A549 (cell line): ENCODE data around the gene TIMP1. TPM values are rescaled to one million over a fixed set of nuclear protein-coding genes. Genes with fewer than 3 reads are reported as not detected.

Source experiments
- ATAC-seq, 2 experiments: fragments of 200-7000 bp in 1 of 2; fragments of >200 bp in 1 of 2; cut with Nextera tagmentation in 1 of 2; cut with Tn5 transposase in 1 of 2; 3 replicates each; pipeline versions ENCODE4 v1.8.0 to v1.9.1; 2018 to 2020; ENCODE audit warnings: mild to moderate bottlenecking in 1 of 2, moderate library complexity in 1 of 2
- CTCF ChIA-PET: fragments of 300-600 bp; sonication (Branson Sonifier 250); formaldehyde crosslinking; extraction: SDS; loops from one replicate; lab custom pipeline; 2021; ENCODE audit warnings: antibody characterized with exemption, inconsistent platforms; lab: Yijun Ruan, JAX
- POLR2A ChIA-PET: fragments of 350-600 bp; formaldehyde crosslinking; extraction: SDS; loops from one replicate; lab custom pipeline; 2021; ENCODE audit warnings: antibody characterized with exemption, inconsistent platforms; lab: Yijun Ruan, JAX
- DNase-seq, 2 experiments: peaks; one replicate each; pipeline versions ENCODE4 v3.0.0 to v3.0.0-alpha.2; 2011 to 2016; ENCODE audit warnings: low read depth in 1 of 2, low spot score in 1 of 2
- FAIRE-seq: peaks from 2 replicates; lab custom pipeline; 2011; peaks lifted over from hg19 to GRCh38; lab: Jason Lieb, UNC
- H3K27ac ChIP-seq, 2 experiments: fragments of >200 bp; sonication (Bioruptor Twin); formaldehyde crosslinking; 3 replicates each; pipeline ENCODE4 v1.5.1; 2016 to 2017
- H3K4me1 ChIP-seq: fragments of >200 bp; sonication (Bioruptor Twin); formaldehyde crosslinking; 3 replicates; pipeline ENCODE4 v1.6.1; 2016
- H3K4me2 ChIP-seq: fragments of >200 bp; sonication (Bioruptor Twin); formaldehyde crosslinking; 3 replicates; pipeline ENCODE4 v1.6.1; 2016
- H3K4me3 ChIP-seq: fragments of >200 bp; sonication (Bioruptor Twin); formaldehyde crosslinking; 3 replicates; pipeline ENCODE4 v1.5.1; 2016
- H3K9me3 ChIP-seq: fragments of >200 bp; sonication (Bioruptor Twin); formaldehyde crosslinking; 3 replicates; pipeline ENCODE4 v1.6.1; 2016
- CHD4 ChIP-seq: fragments of 200-600 bp; sonication (generic); IDR thresholded peaks from 2 replicates; pipeline ENCODE4 v1.6.1; 2016; ENCODE audit warnings: antibody characterized with exemption, mild to moderate bottlenecking, borderline replicate concordance
- HDAC2 ChIP-seq: fragments of 200-600 bp; sonication (generic); IDR thresholded peaks from 2 replicates; pipeline ENCODE4 v1.6.1; 2016
- HEYL ChIP-seq: fragments of 250-450 bp; sonication (Bioruptor Pico); IDR thresholded peaks from 2 replicates; pipeline ENCODE4 v1.8.0; 2021; ENCODE audit warnings: mild to moderate bottlenecking, moderate library complexity
- HOXA7 ChIP-seq: fragments of 250-450 bp; sonication (Bioruptor Pico); IDR thresholded peaks from 2 replicates; pipeline ENCODE4 v1.5.0; 2020; ENCODE audit warnings: mild to moderate bottlenecking, moderate library complexity
- HOXB13 ChIP-seq: fragments of 250-450 bp; sonication (Bioruptor Pico); IDR thresholded peaks from 2 replicates; pipeline ENCODE4 v1.5.0; 2020; ENCODE audit warnings: low read depth, mild to moderate bottlenecking, moderate library complexity
- KDM1A ChIP-seq: fragments of 200-600 bp; sonication (generic); IDR thresholded peaks from 2 replicates; pipeline ENCODE4 v1.6.1; 2016; ENCODE audit warnings: low read depth, mild to moderate bottlenecking
- MYC ChIP-seq: IDR thresholded peaks from 2 replicates; pipeline ENCODE4 v1.6.1; 2012; ENCODE audit warnings: mild to moderate bottlenecking, inconsistent platforms, low read length, improper control_type of control experiment, borderline replicate concordance
- NPAS2 ChIP-seq: fragments of 250-450 bp; sonication (Bioruptor Pico); IDR thresholded peaks from 2 replicates; pipeline ENCODE4 v1.8.0; 2022; ENCODE audit warnings: mild to moderate bottlenecking, moderate library complexity, borderline replicate concordance
- PHF8 ChIP-seq: fragments of 200-600 bp; sonication (generic); IDR thresholded peaks from 2 replicates; pipeline ENCODE4 v1.6.1; 2016; ENCODE audit warnings: low read depth, mild to moderate bottlenecking, antibody characterized with exemption, moderate library complexity, borderline replicate concordance
- RAD21 ChIP-seq, 2 experiments: fragments of >200 bp in 1 of 2; sonication (Bioruptor Twin) in 1 of 2; formaldehyde crosslinking in 1 of 2; IDR thresholded peaks in 1 of 2; conservative IDR thresholded peaks in 1 of 2; 2 replicates in 1 of 2; 3 replicates in 1 of 2; pipeline ENCODE4 v1.6.1; 2012 to 2018; ENCODE audit warnings: inconsistent platforms in 1 of 2
- ZFP36 ChIP-seq: fragments of 450-650 bp; IDR thresholded peaks from 2 replicates; pipeline ENCODE4 v1.6.1; 2014; ENCODE audit warnings: borderline replicate concordance; ENCODE audit not compliant: partially characterized antibody
- ZSCAN20 ChIP-seq: fragments of 250-450 bp; sonication (Bioruptor Pico); IDR thresholded peaks from 2 replicates; pipeline ENCODE4 v1.8.0; 2022; ENCODE audit warnings: mild to moderate bottlenecking, moderate library complexity
- WGBS: methylation state at CpG from one replicate; pipeline ENCODE4 v1.1.6; 2017; ENCODE audit errors: missing lambda C conversion rate; 5-methylcytosine and 5-hydroxymethylcytosine counted together
- polyA plus RNA-seq, 4 experiments: library from polyadenylated mRNA; depleted of rRNA in 3 of 4; stranded (reverse); fragments of >200 nt; fragmentation: RNase III in 1 of 4; extraction: RNeasy Plus Mini Kit Qiagen cat#74134 plus additional on column Dnase treatment in 1 of 4; gene quantifications; 2 replicates in 3 of 4; 3 replicates in 1 of 4; pipeline ENCODE4 v1.2.3, GENCODE V29; 2011 to 2017
- TF ChIP-seq, protein P1 (sequence below): IDR thresholded peaks from 2 replicates; pipeline ENCODE4 v1.6.1; 2012
- TF ChIP-seq, protein P2 (sequence below): IDR thresholded peaks from 2 replicates; pipeline ENCODE4 v1.6.1; 2012; ENCODE audit warnings: low read depth, borderline replicate concordance
- TF ChIP-seq, protein P3 (sequence below): fragments of 250-450 bp; sonication (Bioruptor Pico); IDR thresholded peaks from 2 replicates; pipeline ENCODE4 v1.5.0; 2021; ENCODE audit warnings: mild to moderate bottlenecking, moderate library complexity, borderline replicate concordance

TIMP1 gene
- polyA plus RNA-seq, 2 of the 4 experiments (the other 2 are of a cell fraction): 83.2 to 144 TPM

DNA sequence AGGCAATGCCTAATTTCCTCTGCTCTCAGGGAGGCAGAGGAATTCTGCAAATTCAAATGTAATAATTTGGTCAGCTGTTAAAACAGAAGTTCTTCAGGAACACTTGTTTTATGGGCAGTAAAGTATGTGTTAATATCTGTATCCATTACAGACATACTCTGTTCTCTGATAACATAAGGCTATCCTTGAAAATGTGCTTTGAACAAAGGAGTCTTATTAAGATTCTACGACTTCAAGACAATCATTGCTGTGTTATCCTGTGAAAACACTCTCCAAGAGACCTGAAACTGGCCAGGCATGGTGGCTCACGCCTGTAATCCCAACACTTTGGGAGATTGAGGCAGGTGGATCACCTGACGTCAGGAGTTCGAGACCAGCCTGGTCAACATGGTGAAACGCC lies 49.4 kb downstream of the TIMP1 start:
- ChIA-PET POLR2A (no interaction called here), CTCF (interaction anchor here (2.7 kb wide), 1 partner anchor 12 kb away, joined by 16 read pairs; no protein-coding TSS in a partner anchor)
- no peak overlapping the region for H3K4me3 ChIP-seq
- TF ChIP-seq HOXB13: no peak
- no peak for TF ChIP-seq RAD21 (conservative IDR thresholded peaks at IDR 0.05 in 1 of 2, IDR thresholded peaks at IDR 0.05 in 1 of 2)
- TF ChIP-seq HEYL (CRISPR knock-in tag): no peak
- TF ChIP-seq, protein P1, sequence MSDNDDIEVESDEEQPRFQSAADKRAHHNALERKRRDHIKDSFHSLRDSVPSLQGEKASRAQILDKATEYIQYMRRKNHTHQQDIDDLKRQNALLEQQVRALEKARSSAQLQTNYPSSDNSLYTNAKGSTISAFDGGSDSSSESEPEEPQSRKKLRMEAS: no peak
- no peak for TF ChIP-seq PHF8
- no peak overlapping the region for H3K4me2 ChIP-seq
- H3K27ac ChIP-seq: no peak overlapping the region
- FAIRE-seq: no peak
- H3K9me3 ChIP-seq: no peaks in the 10 kb centered on the region
- no peak for DNase-seq
- no peak for ATAC-seq
- 94% methylated on average over 5 of the region's 5 CpGs for WGBS
- H3K4me1 ChIP-seq: no peaks in the 10 kb centered on the region

DNA sequence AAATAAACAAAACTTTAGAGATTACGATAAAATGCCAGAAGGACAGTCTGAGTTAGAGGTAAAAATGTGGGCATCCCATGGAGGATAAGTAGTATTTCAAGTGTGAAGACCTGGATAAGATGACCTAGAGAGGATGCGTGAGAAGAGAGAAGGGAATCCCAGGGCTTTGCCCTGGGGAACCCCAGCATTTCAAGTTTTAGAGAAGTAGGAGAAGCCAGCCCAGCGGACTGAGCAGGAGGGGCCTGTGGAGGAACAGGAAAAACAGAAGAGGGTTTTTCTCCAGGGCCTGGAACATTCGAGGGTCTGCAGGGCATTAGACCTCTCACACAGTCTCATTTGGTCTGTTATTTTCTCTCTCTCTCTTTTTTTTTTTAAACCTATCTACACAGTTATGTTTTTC lies 50.4 kb downstream of the TIMP1 start:
- H3K4me2 ChIP-seq: no peak overlapping the region
- no peak overlapping the region for H3K4me3 ChIP-seq
- no peak for DNase-seq
- FAIRE-seq: no peak
- no peak for TF ChIP-seq HDAC2
- TF ChIP-seq, protein P2, sequence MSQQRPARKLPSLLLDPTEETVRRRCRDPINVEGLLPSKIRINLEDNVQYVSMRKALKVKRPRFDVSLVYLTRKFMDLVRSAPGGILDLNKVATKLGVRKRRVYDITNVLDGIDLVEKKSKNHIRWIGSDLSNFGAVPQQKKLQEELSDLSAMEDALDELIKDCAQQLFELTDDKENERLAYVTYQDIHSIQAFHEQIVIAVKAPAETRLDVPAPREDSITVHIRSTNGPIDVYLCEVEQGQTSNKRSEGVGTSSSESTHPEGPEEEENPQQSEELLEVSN: no peak
- no peak for TF ChIP-seq ZFP36
- TF ChIP-seq NPAS2: no peak
- no peak for TF ChIP-seq HOXA7 (CRISPR knock-in tag)
- no peak for TF ChIP-seq HEYL (CRISPR knock-in tag)
- no peak overlapping the region for H3K27ac ChIP-seq
- H3K9me3 ChIP-seq: no peaks in the 10 kb centered on the region
- no peak for ATAC-seq
- ChIA-PET POLR2A (no interaction called here), CTCF (no interaction called here)
- WGBS: 90% methylated on average over 4 of the region's 4 CpGs
- no peaks in the 10 kb centered on the region for H3K4me1 ChIP-seq

DNA sequence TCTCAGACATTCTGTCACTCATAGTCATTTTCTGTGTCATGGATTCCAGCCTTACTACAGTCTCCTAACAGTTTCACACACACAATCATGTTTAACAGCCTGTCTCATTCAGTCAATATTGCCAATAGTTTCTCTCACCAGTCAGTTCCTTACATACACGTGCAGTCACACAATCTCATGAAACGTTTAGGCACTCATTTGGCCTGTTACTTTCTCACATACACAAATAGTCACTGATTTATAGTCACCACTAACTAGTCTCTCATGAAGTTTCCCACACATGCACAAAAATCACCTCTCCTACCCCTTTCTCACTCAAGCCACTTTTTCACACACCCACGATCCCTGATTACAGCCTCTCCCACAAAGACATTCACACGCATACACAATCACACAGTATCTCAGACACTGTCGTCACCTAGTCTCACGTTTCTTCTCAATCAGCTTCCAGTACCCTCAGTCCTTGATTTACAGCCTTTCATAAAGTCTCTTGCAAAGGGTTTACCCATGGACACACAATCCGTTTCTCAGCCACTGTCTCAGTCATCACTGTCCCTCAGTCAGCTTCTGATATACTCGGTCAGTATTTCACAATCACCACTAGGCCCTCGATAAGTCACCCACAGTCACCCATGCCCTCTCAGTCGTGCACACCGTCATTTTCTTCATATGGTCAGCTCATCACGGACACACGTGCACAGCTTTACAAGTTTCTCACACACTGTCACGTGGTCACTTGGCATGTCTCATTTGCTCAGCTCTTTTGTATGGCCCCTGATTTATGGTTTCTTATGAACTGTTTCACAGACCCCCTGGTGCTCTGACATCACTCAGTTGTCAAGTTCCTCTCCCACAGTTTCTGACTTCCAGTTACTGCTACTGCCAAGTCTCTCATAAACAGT lies 51.7 kb downstream of the TIMP1 start:
- ATAC-seq (no peak), FAIRE-seq (peak; percentile 54), DNase-seq (no peak)
- no peak overlapping the region for H3K27ac ChIP-seq
- H3K4me3 ChIP-seq: no peak overlapping the region
- no peaks in the 10 kb centered on the region for H3K4me1 ChIP-seq
- no peaks in the 10 kb centered on the region for H3K9me3 ChIP-seq
- ChIA-PET POLR2A (no interaction called here), CTCF (no interaction called here)
- WGBS: 87% methylated on average over 14 of the region's 14 CpGs
- H3K4me2 ChIP-seq: no peak overlapping the region
- TF ChIP-seq, protein P3, sequence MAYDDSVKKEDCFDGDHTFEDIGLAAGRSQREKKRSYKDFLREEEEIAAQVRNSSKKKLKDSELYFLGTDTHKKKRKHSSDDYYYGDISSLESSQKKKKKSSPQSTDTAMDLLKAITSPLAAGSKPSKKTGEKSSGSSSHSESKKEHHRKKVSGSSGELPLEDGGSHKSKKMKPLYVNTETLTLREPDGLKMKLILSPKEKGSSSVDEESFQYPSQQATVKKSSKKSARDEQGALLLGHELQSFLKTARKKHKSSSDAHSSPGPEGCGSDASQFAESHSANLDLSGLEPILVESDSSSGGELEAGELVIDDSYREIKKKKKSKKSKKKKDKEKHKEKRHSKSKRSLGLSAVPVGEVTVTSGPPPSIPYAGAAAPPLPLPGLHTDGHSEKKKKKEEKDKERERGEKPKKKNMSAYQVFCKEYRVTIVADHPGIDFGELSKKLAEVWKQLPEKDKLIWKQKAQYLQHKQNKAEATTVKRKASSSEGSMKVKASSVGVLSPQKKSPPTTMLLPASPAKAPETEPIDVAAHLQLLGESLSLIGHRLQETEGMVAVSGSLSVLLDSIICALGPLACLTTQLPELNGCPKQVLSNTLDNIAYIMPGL (CRISPR knock-in tag): no peak
- no peak for TF ChIP-seq ZSCAN20
- no peak for TF ChIP-seq CHD4
- TF ChIP-seq MYC: no peak
- TF ChIP-seq, protein P1: no peak
- TF ChIP-seq RAD21 (conservative IDR thresholded peaks at IDR 0.05 in 1 of 2, IDR thresholded peaks at IDR 0.05 in 1 of 2): no peak
- TF ChIP-seq KDM1A: no peak
